ENCODE measurements around the gene TMEM132D. TPM values are rescaled to one million over a fixed set of nuclear protein-coding genes. Genes with fewer than 3 reads are reported as not detected.

The TMEM132D gene
- total RNA-seq, 1 donor: under 0.01 TPM

DNA sequence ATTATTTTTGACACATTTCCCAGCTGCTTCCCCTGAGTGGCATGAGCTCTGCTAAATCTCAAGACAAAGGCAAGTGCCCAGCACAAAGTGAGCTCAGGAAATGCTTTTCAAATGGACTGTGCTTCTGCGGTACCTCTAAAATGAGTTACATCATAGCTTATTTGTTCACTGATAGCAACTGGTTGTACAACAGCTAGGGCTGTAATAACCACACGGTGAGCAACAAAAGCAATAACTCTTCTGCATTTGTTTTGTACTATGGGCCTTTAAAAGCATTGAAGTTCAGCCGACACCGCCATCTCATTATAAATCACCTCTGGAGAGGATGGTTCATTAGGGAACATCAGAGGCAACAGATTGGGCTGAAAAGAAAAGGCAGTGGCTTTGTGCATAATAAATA is 575.6 kb downstream of the TMEM132D start:
- Histone ChIP-seq H3K27me3 (ENCODE audit: insufficient read depth, low read length) (no peaks in the 10 kb centered on the region), H3K9me3 (ENCODE audit: low read depth, low read length) (no peaks in the 10 kb centered on the region), H3K4me1 (ENCODE audit: insufficient read depth, low read length) (no peaks in the 10 kb centered on the region), H3K4me3 (ENCODE audit: low read length) (no peak overlapping the region)

DNA sequence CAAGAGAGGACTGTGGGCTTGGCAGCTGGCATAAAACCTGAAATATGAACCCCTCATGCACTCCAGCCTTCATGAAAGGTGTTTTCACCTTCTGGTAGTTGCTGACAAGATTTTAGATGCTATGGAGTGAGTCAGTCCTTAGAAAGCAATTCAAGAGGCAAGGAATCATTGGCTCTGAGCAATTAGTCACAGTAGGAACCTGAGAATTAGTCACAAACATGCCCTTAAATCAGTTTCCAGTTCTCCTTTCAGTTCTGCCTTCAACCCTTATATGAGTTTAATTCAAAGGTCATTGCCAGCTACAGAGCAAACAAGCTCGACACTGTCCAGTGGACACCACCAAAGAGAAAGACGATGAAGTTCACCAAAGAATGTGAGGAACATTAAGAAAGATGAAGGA is 578.3 kb downstream of the TMEM132D start:
- no peaks in the 10 kb centered on the region for H3K9me3 ChIP-seq (ENCODE audit: low read depth, low read length)
- no peak overlapping the region for H3K4me3 ChIP-seq (ENCODE audit: low read length)
- no peaks in the 10 kb centered on the region for H3K27me3 ChIP-seq (ENCODE audit: insufficient read depth, low read length)
- H3K4me1 ChIP-seq (ENCODE audit: insufficient read depth, low read length): no peaks in the 10 kb centered on the region

DNA sequence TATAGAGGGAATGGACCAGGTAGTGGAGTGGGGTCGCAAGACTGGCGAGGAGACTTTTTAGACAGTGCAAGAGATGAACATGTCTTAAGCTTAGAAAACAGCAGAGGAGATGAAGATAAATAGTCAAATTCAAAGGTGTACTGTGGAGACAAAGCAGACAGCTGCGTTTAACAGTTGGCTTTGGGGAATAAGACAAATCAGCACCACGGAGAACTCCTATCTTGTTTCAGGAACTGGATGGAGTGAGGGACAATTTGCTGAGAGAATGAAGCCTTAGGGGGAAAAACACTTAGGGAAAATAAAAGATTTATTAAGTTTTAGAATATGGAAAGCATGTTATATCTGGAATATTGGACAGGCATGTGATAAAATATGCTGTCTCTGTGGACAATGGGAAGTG is 591.8 kb downstream of the TMEM132D start:
- H3K9me3 ChIP-seq (ENCODE audit: low read depth, low read length): no peaks in the 10 kb centered on the region
- H3K4me1 ChIP-seq (ENCODE audit: insufficient read depth, low read length): no peaks in the 10 kb centered on the region
- no peaks in the 10 kb centered on the region for H3K27me3 ChIP-seq (ENCODE audit: insufficient read depth, low read length)
- H3K4me3 ChIP-seq (ENCODE audit: low read length): no peak overlapping the region

DNA sequence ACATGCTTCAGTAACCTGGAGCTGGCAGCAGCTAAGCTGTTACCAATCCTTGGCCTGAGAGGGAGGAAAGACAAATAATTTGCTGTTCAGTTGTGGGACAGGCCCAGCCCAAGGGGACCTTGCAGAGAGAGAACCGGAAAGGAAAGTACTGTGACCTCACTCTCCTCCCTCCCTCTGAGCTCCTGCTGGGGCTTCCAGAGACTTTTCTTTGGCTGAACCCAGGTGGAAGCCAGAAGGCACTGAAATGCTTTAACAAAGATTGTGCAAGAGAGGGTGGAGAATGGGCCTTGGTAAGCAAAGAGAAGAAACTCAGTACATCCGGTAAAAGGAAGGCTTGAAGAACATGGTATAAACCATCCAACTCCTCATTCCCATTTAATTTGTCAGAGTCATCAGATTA is 593.5 kb downstream of the TMEM132D start:
- Histone ChIP-seq H3K4me3 (ENCODE audit: low read length) (no peak overlapping the region), H3K4me1 (ENCODE audit: insufficient read depth, low read length) (no peaks in the 10 kb centered on the region), H3K27me3 (ENCODE audit: insufficient read depth, low read length) (no peaks in the 10 kb centered on the region), H3K9me3 (ENCODE audit: low read depth, low read length) (no peaks in the 10 kb centered on the region)

DNA sequence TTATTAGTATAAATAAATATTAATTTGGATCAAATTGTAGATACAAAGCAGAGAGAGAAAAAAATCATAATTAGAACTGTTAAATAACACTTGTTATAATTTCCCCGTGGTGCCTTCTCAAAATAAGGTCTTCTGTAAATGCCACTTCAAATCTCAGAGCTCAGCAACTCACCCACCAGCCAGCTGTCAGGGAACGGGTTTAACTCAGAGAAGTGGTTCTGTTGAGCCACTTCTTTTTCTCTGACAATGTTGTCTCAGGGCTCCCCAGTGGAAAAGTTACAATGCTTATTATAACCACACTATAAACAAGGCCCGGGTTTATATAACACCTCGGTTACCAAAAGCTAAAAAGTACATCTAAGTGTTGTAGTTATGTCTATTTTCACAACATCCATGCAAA is 598.0 kb downstream of the TMEM132D start:
- H3K4me1 ChIP-seq (ENCODE audit: insufficient read depth, low read length): no peaks in the 10 kb centered on the region
- no peaks in the 10 kb centered on the region for H3K9me3 ChIP-seq (ENCODE audit: low read depth, low read length)
- no peak overlapping the region for H3K4me3 ChIP-seq (ENCODE audit: low read length)
- H3K27me3 ChIP-seq (ENCODE audit: insufficient read depth, low read length): no peaks in the 10 kb centered on the region

DNA sequence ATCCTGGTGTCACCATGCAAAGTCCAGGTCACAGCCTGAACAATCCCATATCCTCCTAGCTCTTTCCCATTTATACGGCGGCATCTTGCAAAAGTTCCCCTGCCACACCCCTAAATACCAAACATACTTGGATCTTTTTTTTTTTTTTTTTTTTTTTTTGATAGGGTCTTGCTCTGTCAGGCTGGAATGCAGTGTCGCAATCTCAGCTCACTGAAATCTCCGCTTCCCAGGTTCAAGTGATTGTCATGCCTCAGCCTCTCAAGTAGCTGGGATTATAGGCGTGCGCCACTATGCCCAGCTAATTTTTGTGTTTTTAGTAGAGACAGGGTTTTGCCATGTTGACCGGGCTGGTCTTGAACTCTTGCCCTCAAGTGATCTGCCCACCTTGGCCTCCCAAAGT is 599.3 kb downstream of the TMEM132D start:
- no peak overlapping the region for H3K4me3 ChIP-seq (ENCODE audit: low read length)
- no peaks in the 10 kb centered on the region for H3K9me3 ChIP-seq (ENCODE audit: low read depth, low read length)
- H3K27me3 ChIP-seq (ENCODE audit: insufficient read depth, low read length): no peaks in the 10 kb centered on the region
- H3K4me1 ChIP-seq (ENCODE audit: insufficient read depth, low read length): no peaks in the 10 kb centered on the region

DNA sequence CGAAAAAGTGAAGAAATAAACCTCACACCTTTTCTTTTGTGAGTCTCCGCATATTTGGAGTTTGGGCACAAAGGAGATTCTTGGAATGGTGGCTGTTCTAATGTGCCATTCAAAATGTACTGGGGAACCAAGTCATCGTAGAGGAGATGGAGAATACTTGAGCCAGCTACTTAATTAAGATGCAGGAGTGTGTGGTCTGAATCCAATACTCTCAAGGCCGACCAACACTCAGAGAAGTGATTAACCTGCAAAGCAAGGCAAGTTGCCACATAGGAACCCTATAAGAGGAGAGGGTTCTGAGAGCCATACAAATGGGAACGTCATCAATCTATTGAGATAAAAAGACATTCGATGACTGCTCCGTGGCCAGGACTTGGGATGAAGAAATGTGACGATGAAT is 603.8 kb downstream of the TMEM132D start:
- Histone ChIP-seq H3K27me3 (ENCODE audit: insufficient read depth, low read length) (no peaks in the 10 kb centered on the region), H3K4me3 (ENCODE audit: low read length) (no peak overlapping the region), H3K9me3 (ENCODE audit: low read depth, low read length) (no peaks in the 10 kb centered on the region), H3K4me1 (ENCODE audit: insufficient read depth, low read length) (no peaks in the 10 kb centered on the region)

DNA sequence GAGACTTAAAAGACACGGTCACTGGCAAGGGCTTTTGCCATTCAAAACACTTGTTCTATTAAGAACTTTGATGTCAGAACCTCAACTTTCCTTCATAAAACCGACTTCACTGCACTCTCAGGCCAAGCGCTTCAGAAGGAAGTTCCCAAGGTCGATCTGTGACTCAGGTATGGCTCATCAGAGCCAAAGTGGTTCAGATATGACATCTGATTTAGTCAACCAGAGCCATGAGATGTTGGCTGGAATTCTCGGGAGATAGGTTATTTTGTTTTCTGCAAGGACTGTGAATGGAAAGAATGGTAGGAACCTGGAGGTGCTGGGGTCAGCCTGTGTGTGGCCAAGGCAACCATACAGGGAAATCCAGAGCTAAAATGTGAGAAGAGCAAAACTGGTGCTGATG is 604.9 kb downstream of the TMEM132D start:
- Histone ChIP-seq H3K9me3 (ENCODE audit: low read depth, low read length) (no peaks in the 10 kb centered on the region), H3K27me3 (ENCODE audit: insufficient read depth, low read length) (no peaks in the 10 kb centered on the region), H3K4me3 (ENCODE audit: low read length) (no peak overlapping the region), H3K4me1 (ENCODE audit: insufficient read depth, low read length) (no peaks in the 10 kb centered on the region)

DNA sequence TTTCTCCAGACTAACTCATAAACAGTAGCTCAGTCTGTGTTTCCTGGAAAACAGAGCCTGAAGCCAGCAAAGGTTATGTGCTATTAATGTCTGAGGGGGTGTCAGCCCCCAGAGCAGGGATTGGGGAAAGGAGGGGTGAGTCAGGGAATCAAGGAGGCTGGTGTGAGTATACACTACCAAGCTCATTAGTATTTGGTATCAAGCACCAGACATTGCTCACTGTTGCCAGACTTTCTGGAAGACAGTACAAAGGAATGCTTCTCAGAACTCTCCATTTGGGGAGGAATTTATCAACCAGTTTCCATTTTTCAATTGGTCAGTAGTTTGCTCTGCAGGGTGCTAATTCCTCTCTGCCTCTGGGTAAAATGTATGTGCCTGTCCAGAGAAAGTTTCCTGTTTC is 607.2 kb downstream of the TMEM132D start:
- H3K9me3 ChIP-seq (ENCODE audit: low read depth, low read length): no peaks in the 10 kb centered on the region
- no peaks in the 10 kb centered on the region for H3K4me1 ChIP-seq (ENCODE audit: insufficient read depth, low read length)
- H3K4me3 ChIP-seq (ENCODE audit: low read length): no peak overlapping the region
- H3K27me3 ChIP-seq (ENCODE audit: insufficient read depth, low read length): no peaks in the 10 kb centered on the region

DNA sequence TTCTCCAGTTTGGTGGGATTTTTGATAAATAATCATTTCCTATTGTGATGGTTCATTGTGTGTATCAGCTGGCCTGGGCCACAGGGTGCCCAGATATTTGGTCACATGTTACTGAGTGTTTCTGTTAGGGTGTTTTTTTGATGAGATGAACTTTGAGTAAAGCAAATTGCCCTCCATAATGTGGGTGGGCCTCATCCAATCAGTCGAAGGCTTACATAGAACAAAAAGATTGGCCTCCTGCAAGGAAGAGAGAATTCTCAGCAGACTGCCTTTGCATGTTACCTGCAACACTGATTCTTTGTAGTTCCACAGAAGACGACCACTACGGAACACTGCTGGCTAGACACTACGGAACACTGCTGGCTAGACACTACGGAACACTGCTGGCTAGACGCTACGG is 609.0 kb downstream of the TMEM132D start:
- Histone ChIP-seq H3K4me3 (ENCODE audit: low read length) (no peak overlapping the region), H3K9me3 (ENCODE audit: low read depth, low read length) (no peaks in the 10 kb centered on the region), H3K4me1 (ENCODE audit: insufficient read depth, low read length) (no peaks in the 10 kb centered on the region), H3K27me3 (ENCODE audit: insufficient read depth, low read length) (no peaks in the 10 kb centered on the region)

DNA sequence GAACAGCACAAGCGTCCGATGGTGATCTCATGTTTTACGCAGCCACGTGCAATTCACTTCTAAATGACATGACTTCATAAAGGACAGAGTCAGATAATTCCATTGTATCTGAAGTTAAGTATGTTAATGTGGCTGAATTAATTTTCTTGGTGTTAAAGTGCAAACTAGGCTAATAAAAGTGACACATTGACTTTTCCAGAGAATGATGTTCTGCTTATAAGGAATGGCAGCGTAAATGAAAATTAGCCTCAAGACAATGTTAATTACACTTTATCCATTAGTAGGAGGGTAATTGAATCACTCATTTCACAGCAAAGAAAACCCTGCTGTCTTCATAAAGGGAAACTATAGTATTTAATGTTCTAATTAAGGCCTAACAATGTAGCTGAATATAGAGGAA is 624.1 kb downstream of the TMEM132D start:
- Histone ChIP-seq H3K9me3 (ENCODE audit: low read depth, low read length) (no peaks in the 10 kb centered on the region), H3K4me1 (ENCODE audit: insufficient read depth, low read length) (no peaks in the 10 kb centered on the region), H3K27me3 (ENCODE audit: insufficient read depth, low read length) (no peaks in the 10 kb centered on the region), H3K4me3 (ENCODE audit: low read length) (no peak overlapping the region)

DNA sequence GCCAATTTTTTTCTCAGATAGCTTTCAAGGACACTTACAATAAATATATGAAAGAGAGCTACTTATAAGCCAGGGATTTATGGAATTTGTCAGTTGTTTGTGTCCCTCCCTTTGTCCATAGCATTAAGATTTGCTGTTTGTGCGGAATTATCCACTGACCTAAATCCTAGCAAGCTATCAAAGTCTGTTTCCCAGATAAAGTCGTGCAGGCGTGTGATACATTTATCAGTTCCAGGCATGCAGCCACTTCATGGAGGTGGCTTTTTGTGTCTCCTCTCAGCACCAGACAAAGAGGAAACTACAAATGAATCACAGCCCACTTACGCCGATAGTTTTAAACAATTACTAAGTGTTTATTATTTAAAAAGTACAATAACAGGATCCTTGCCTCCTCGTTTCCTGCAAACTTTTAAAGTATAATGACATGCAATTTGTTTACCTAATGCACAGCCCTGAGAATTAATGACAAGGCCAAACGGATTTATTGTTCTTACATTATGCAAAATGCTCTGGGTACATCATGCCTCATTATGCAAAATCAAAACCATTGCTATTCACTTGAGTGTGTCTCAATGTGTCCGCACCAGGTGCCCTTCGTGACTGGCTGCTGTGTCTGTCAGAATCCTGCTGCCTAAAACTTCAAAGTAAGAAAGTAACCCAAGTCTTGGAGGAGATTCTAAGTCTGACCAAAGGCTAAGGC is 627.3 kb downstream of the TMEM132D start:
- Histone ChIP-seq H3K4me3 (ENCODE audit: low read length) (no peak overlapping the region), H3K4me1 (ENCODE audit: insufficient read depth, low read length) (no peaks in the 10 kb centered on the region), H3K9me3 (ENCODE audit: low read depth, low read length) (no peaks in the 10 kb centered on the region), H3K27me3 (ENCODE audit: insufficient read depth, low read length) (no peaks in the 10 kb centered on the region)

DNA sequence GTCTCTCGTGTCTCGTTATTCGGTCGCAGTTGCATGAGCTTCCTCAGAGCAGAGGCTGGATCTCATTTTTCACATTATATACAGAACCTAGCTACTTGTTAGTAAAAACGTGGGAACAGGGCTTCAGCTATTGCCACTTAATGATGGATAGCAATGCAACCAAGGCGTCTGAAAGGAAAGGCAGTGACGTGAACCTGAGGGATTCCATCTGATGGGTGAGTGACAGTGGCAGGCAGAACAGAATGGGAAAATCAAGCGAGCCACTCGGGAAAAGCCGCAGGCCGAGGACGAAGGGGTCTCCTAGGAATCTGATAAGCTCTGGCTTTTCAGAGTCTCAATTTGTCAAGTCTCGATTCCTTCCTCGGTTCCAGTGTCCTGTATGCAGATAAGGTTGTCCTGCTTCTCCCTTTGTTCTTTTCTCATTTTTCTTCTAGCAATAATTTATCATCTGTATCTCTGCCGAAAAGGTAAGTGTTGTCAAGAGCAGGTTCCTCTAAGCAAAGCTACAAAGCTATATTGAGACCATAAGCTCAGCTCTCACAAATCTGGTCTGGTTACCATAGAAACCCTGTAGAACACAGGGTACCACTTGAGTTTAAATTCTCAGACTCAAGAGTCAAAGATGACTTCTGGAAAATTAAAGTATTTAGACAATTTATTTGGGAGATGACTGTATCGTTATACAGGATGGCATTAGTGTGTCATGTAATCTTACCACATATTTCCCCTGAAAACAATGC is 633.9 kb downstream of the TMEM132D start:
- H3K4me1 ChIP-seq (ENCODE audit: insufficient read depth, low read length): no peaks in the 10 kb centered on the region
- no peak overlapping the region for H3K4me3 ChIP-seq (ENCODE audit: low read length)
- H3K9me3 ChIP-seq (ENCODE audit: low read depth, low read length): no peaks in the 10 kb centered on the region
- H3K27me3 ChIP-seq (ENCODE audit: insufficient read depth, low read length): no peaks in the 10 kb centered on the region

DNA sequence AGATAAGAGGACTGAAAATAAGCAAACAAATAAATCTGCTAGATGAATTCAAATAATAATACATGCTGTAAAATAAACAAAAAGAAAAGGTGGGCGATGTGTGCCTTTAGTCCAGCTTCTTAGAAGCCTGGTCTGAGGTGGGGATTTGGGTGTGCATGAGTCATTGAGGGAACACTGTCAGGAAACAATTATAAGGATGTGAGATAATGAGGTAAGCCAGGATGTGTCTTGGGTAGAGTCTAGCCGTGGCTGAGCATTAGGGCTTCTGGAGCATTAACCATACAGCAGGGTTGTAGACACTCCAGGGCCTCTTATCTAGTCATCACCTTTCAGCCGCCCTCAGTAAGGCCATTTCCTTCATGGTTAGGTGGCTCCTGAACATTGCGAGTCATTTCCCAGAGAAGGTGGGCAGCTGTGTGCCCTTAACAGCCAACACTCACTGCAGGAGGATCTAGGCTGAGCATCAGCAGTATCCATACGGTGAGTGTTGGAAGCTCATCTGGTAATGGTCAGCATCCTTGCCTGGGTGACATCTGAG is 645.0 kb downstream of the TMEM132D start:
- Histone ChIP-seq H3K9me3 (ENCODE audit: low read depth, low read length) (no peaks in the 10 kb centered on the region), H3K4me3 (ENCODE audit: low read length) (no peak overlapping the region), H3K4me1 (ENCODE audit: insufficient read depth, low read length) (no peaks in the 10 kb centered on the region), H3K27me3 (ENCODE audit: insufficient read depth, low read length) (no peaks in the 10 kb centered on the region)

DNA sequence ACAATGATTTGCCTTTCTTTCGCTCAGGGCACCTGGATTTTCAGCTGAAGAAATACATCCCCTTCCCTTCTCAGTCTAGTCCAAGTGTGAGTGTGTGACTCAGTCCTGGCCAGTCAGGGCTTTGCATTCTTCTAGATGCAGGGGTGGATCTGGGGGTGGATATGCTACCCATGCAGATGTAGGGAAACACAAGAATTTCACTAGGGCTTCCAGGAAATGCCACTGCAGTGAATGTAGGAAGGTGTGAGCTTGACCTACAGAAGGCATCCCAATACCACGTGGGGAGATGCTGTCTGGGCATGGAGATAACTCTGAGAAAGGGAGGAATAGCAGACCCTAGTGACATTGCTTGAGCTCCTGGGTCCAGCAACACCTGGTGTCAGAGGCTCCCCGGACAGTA is 646.3 kb downstream of the TMEM132D start:
- H3K27me3 ChIP-seq (ENCODE audit: insufficient read depth, low read length): no peaks in the 10 kb centered on the region
- no peaks in the 10 kb centered on the region for H3K9me3 ChIP-seq (ENCODE audit: low read depth, low read length)
- H3K4me1 ChIP-seq (ENCODE audit: insufficient read depth, low read length): no peaks in the 10 kb centered on the region
- no peak overlapping the region for H3K4me3 ChIP-seq (ENCODE audit: low read length)

DNA sequence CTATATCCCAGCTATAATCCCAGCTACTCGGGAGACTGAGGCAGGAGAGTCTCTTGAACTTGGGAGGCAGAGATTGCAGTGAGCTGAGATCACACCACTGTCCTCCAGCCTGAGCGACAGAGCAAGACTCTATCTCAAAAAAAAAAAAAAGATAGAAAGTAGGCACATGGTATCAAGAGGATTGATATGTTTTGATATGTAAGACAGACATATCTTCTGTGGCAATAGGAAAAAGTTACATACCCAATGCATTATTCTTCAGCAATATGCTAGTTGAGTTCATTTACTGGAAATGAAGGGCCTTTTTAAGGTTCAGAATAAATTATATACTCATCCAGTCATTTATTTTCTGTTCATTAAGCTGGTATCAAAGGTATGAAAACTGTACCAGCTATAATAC is 657.2 kb downstream of the TMEM132D start:
- no peaks in the 10 kb centered on the region for H3K9me3 ChIP-seq (ENCODE audit: low read depth, low read length)
- no peaks in the 10 kb centered on the region for H3K4me1 ChIP-seq (ENCODE audit: insufficient read depth, low read length)
- H3K27me3 ChIP-seq (ENCODE audit: insufficient read depth, low read length): no peaks in the 10 kb centered on the region
- no peak overlapping the region for H3K4me3 ChIP-seq (ENCODE audit: low read length)
